COLO668 (cell line): ENCODE data around the gene TBC1D3D.
"Not testable (repeated sequence)": the region's sequence is repeated elsewhere in the genome, so short reads cannot be mapped to it uniquely, and the experiment has no call there.

ENCODE experiments used
- DNase-seq: peaks from one replicate; lab custom pipeline; 2025; ENCODE audit not compliant: unreplicated experiment; lab: John Stamatoyannopoulos, UW

TBC1D3D gene

GRCh38 chr17:38003676-38004075 is at the start of gene TBC1D3D:
TSS of gene TBC1D3D (plus strand) at chr17:38003976. CDS start at chr17:38005561, 1,585 bp downstream.
- DNase-seq, result not testable (repeated sequence)

GRCh38 chr17:37988960-37989359 is 14.8 kb upstream of the TBC1D3D start, which contains the start of gene TBC1D3L:
TSS of gene TBC1D3L (minus strand) at chr17:37989060. CDS start at chr17:37987520, 1,540 bp downstream.
- DNase-seq, result not testable (repeated sequence)
